Measurements from ENCODE around the gene ERC2.

GRCh38 chr3:56373386-56373785 lies 94.9 kb downstream of the ERC2 start:
- TF ChIP-seq CTCF (IDR thresholded peaks at IDR 0.05; ENCODE audit: extremely low read depth in 1 of 2, insufficient read depth in 1 of 2, low read depth in 1 of 2, low read length in 2 of 2): no peak
- no peak for TF ChIP-seq GATA2 (IDR thresholded peaks at IDR 0.05; ENCODE audit: insufficient read depth, insufficient read length, low read depth, low read length)
- TF ChIP-seq POLR2A (IDR thresholded peaks at IDR 0.05; ENCODE audit: low read depth, low read length): no peak
- no peak for TF ChIP-seq POLR2AphosphoS5 (IDR thresholded peaks at IDR 0.05; ENCODE audit: insufficient read depth, low read depth, low read length)
- TF ChIP-seq EZH2 (IDR thresholded peaks at IDR 0.05; ENCODE audit: borderline replicate concordance, low read depth, low read length, severe bottlenecking): no peak
- TF ChIP-seq MAX (IDR thresholded peaks at IDR 0.05; ENCODE audit: insufficient read depth, insufficient read length): no peak
